T-helper 2 cell treated with Interferon-gamma antibody and Interleukin-4, amounts not matched to agents 5 μg/mL and 100 μg/mL, for 36 hours (primary cell): Measurements from ENCODE around the gene DGUOK.

Experiments
- DNase-seq: peaks from one replicate; pipeline ENCODE4 v3.0.0; 2021; ENCODE audit warnings: low spot score
- H3K27ac Mint-ChIP-seq: one replicate; pipeline ENCODE4 v1.8.0; 2021; ENCODE audit warnings: mild to moderate bottlenecking, mixed read lengths
- H3K27me3 Mint-ChIP-seq: one replicate; pipeline ENCODE4 v1.8.0; 2021; ENCODE audit warnings: low read depth, mixed read lengths
- H3K36me3 Mint-ChIP-seq: one replicate; pipeline ENCODE4 v1.8.0; 2021; ENCODE audit warnings: low read depth, mixed read lengths
- H3K4me1 Mint-ChIP-seq: one replicate; pipeline ENCODE4 v1.8.0; 2021; ENCODE audit warnings: low read depth, mixed read lengths
- H3K4me3 Mint-ChIP-seq: one replicate; pipeline ENCODE4 v1.8.0; 2022; ENCODE audit warnings: mild to moderate bottlenecking, moderate library complexity, mixed read lengths
- H3K9me3 Mint-ChIP-seq: one replicate; pipeline ENCODE4 v1.8.0; 2021; ENCODE audit warnings: mixed read lengths

DGUOK gene

DNA sequence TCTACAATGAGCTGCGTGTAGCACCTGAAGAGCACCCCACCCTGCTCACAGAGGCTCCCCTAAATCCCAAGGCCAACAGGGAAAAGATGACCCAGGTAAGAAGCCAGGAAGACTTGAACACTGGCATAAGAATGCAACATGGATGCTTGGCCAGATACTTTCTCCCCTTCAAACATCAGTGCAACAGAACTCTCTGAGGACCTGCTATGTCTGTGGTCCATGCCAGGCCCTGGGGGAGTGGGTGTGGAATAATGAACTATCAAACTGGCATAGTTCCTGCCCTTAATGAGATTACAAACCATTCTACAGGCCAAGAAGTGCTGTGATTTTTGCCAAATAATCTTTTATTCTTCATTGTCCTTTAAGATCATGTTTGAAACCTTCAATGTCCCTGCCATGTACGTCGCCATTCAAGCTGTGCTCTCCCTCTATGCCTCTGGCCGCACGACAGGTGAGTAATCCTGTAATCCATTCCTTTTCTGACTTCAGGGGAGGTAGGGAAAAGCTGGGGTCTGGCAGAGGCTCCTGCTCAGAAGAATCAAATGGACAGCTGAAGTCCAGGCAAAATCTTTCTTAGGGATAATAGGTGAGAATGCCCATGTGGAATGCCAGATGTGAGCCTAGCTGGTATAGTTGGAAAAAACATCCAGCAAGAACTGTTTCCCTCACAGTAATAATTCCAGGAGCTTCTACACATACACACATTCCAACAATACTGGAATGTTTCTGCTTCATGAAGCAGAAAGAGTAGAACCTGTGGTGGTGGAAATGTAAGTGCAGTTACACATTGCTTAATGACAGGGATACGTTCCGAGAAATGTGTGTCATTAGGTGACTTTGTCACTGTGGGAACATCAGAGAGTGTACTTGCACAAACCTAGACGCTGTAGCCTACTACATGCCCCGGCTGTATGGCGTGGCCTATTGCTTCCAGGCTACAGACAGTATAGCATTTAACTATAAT is 17.7 kb upstream of the DGUOK start:
- no peaks in the 10 kb centered on the region for H3K36me3 Mint-ChIP-seq
- no peaks in the 10 kb centered on the region for H3K27me3 Mint-ChIP-seq
- H3K4me1 Mint-ChIP-seq = peaks cover 4% of the 10 kb centered on the region
- no peak for DNase-seq
- H3K27ac Mint-ChIP-seq = no peak overlapping the region
- H3K4me3 Mint-ChIP-seq = no peak overlapping the region
- no peaks in the 10 kb centered on the region for H3K9me3 Mint-ChIP-seq

DNA sequence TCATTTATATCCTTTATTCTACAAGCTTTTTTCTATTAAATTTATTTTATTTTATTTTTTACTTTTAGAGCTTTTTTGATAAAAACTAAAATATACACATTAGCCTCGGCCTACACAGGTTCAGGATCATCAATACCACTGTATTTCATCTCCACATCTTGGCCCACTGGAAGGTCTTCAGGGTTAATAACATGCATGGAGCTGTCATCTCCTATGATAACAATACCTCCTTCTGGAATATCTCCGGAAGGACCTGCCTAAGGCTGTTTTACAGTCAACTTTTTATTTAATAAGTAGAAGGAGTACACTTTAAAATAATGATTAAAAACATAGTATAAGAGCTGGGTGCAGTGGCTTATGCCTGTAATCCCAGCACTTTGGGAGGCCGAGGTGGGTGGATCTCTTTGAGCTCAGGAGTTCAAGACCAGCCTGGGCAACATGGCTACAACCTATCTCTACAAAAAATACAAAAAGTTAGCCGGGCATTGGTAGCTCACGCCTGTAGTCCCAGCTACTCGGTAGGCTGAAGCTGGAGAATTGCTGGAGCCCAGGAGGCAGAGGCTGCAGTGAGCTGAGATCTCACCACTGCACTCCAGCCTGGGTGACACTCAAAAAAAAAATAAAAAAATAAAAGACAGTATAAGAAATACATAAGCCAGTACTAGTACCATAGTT is 15.7 kb upstream of the DGUOK start:
- Mint-ChIP-seq H3K36me3 (no peaks in the 10 kb centered on the region), H3K4me3 (no peak overlapping the region), H3K4me1 (peaks cover 11% of the 10 kb centered on the region), H3K27ac (no peak overlapping the region), H3K9me3 (no peaks in the 10 kb centered on the region), H3K27me3 (no peaks in the 10 kb centered on the region)
- DNase-seq = no peak

DNA sequence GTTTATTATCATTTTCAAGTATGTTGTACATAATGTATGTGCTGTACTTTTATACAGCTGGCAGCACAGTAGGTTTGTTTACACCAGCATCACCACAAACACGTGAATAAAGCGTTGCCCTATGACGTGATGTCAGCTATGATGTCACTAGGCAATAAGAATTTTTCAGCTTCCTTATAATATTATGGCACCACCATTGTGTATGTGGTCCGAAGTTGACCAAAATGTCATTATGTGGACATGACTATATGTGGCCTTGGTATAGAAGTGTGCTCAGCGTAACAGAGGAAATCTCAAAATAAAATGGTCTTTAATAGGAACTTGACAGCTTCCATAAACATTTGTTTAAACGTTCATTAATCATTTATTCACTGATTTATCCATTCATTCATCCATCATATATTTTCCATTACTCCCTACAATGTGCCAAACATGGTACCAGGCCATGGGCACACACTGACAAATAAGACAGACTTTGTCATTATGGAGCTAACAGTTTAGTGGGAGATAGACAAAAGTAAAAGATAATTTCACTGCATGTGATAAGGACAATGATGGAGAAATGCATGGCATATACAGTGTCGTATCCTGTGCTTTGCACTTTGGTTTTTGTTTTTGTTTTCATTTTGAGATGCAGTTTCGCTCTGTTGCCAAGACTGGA is 15.0 kb upstream of the DGUOK start:
- H3K4me1 Mint-ChIP-seq = peaks cover 11% of the 10 kb centered on the region

DNA sequence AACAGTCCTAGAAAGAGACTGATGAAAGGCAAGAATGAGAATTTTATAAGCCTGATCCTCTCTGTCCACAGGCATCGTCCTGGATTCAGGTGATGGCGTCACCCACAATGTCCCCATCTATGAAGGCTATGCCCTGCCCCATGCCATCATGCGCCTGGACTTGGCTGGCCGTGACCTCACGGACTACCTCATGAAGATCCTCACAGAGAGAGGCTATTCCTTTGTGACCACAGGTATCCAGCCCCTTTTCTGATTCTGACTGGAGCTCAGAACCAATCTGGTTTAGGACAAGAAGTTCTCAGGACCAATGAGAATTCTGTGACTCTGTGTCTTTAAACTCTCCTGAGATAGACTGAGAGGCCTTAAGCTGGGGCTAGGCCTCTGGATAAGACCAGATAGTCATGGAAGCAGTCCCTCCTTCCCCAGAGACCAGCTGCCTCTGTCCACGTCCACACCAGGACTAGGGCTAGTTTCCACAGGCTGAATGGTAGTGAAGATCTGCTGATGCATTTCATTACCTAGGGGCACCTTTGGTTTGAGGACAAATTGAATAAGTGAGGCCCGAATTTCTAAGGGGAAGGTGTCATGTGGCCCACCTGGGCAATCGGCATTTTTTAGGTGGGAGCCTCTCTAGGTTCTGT is 13.1 kb upstream of the DGUOK start:
- no peaks in the 10 kb centered on the region for H3K27me3 Mint-ChIP-seq
- H3K4me3 Mint-ChIP-seq = no peak overlapping the region
- H3K27ac Mint-ChIP-seq = no peak overlapping the region
- no peak for DNase-seq
- H3K9me3 Mint-ChIP-seq = no peaks in the 10 kb centered on the region
- no peaks in the 10 kb centered on the region for H3K36me3 Mint-ChIP-seq
- H3K4me1 Mint-ChIP-seq = peaks cover 7% of the 10 kb centered on the region

More for the DNA sequence above, 15.0 kb upstream of the DGUOK start:
- H3K27me3 Mint-ChIP-seq = no peaks in the 10 kb centered on the region
- H3K9me3 Mint-ChIP-seq = no peaks in the 10 kb centered on the region
- no peak overlapping the region for H3K27ac Mint-ChIP-seq
- H3K36me3 Mint-ChIP-seq = no peaks in the 10 kb centered on the region
- no peak overlapping the region for H3K4me3 Mint-ChIP-seq
- DNase-seq = no peak

DNA sequence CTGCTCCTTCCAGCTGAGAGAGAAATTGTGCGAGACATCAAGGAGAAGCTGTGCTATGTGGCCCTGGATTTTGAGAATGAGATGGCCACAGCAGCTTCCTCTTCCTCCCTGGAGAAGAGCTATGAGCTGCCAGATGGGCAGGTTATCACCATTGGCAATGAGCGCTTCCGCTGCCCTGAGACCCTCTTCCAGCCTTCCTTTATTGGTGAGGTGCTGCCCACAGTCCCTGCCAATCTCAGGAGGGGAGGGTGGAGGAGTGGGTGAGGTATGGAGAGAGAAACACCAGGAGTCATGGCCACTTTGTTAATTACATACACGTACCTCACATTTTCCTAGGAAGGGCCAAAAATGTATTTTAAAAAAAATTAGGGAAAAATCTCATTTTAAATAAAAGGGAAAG is 12.0 kb upstream of the DGUOK start:
- DNase-seq = no peak
- Mint-ChIP-seq H3K4me1 (peaks cover 7% of the 10 kb centered on the region), H3K36me3 (no peaks in the 10 kb centered on the region), H3K9me3 (no peaks in the 10 kb centered on the region), H3K4me3 (no peak overlapping the region), H3K27ac (no peak overlapping the region), H3K27me3 (no peaks in the 10 kb centered on the region)

DNA sequence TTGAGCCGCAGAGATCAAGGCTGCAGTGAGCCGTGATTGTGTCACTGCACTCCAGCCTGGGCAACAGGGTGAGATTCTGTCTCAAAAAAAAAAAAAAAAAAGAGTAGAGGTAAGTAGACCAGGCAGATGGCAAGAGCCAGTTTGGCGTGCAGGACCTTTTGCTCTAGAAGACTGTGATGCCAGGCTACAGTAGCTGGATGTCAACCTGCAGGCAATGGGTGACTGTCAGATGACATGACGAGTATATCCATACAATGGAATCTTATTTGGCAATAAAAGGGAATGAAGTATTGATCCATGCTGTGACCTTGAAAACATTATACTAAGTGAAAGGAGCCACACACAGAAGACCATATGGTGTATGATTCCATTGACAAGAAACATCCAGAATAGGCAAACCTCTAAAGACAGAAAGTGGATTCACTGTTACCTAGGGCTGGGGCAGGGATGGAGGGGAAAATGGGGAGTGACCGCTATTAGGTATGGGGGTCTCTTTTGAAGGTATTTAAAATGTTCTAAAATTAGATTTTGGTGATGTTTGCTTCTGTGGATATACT is 11.2 kb upstream of the DGUOK start:
- Mint-ChIP-seq H3K4me1 (peaks cover 7% of the 10 kb centered on the region), H3K4me3 (no peak overlapping the region), H3K27ac (no peak overlapping the region), H3K27me3 (peaks cover 1% of the 10 kb centered on the region), H3K36me3 (no peaks in the 10 kb centered on the region), H3K9me3 (no peaks in the 10 kb centered on the region)
- DNase-seq = no peak

DNA sequence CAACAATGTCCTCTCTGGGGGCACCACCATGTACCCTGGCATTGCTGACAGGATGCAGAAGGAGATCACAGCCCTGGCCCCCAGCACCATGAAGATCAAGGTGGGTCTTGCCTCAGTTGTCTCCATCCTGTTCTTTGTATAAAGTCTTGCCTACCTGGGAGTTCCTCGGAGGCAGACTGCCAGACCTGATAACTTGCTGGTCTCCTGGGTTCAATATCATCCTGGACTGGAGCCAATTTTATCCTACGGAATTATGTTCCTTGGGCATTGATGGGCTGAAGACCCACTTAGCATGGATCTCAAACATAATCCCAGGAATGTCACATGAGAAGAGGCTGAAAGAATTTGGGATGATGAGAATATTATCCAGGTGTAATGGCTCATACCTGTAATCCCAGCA is 10.0 kb upstream of the DGUOK start:
- peaks cover 2% of the 10 kb centered on the region for H3K27me3 Mint-ChIP-seq
- no peaks in the 10 kb centered on the region for H3K36me3 Mint-ChIP-seq
- no peak overlapping the region for H3K4me3 Mint-ChIP-seq
- H3K9me3 Mint-ChIP-seq = no peaks in the 10 kb centered on the region
- DNase-seq = no peak
- peaks cover 8% of the 10 kb centered on the region for H3K4me1 Mint-ChIP-seq
- H3K27ac Mint-ChIP-seq = no peak overlapping the region

DNA sequence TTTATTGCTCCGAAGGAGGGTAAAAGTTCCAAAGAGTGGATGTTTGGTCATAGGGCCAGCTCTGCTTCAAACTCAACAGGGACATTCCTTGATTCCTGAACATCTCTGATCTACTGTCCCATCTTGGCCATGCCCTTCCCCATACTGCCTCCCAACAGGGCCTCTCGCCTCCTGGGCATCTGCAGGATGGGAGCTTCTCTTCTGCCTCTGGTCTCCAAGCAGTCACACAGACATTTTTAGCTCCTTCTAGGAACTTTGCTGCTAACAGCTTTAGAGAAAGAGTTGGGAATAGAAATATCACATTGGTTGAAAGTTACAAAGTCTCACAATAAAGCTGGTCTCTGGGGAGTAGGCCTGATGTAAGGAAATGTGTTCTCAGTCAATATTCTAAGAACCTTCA is 9.4 kb upstream of the DGUOK start:
- Mint-ChIP-seq H3K9me3 (no peaks in the 10 kb centered on the region), H3K27me3 (peaks cover 2% of the 10 kb centered on the region), H3K4me1 (peaks cover 9% of the 10 kb centered on the region), H3K27ac (no peak overlapping the region), H3K4me3 (no peak overlapping the region), H3K36me3 (no peaks in the 10 kb centered on the region)
- no peak for DNase-seq

DNA sequence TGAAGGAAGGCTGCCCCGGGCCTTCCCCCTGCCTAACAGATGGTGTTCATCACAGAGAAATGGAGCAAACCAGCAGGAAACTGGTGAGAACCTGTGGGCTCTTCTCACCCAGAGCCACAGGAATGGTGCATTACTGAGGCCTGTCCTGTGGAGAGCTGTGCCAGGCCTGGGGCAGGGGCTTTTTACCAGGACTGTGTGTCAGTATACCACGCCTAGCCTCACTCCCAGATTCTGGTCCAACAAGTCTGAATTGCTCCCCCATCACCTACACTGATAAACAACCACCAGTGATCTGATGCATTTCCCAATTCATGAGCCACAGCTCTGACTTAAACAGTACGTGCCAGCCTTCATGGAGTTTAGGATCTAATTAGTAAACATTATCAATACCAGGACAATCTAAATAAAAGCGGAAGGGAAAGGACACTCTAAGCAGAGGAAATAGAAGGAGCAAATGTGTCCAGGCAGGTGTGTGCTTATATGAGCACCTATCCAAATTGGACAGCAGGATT is 8.9 kb upstream of the DGUOK start:
- Mint-ChIP-seq H3K36me3 (no peaks in the 10 kb centered on the region), H3K4me3 (no peak overlapping the region), H3K9me3 (no peaks in the 10 kb centered on the region), H3K27me3 (peaks cover 2% of the 10 kb centered on the region), H3K27ac (no peak overlapping the region), H3K4me1 (peaks cover 12% of the 10 kb centered on the region)
- no peak for DNase-seq

DNA sequence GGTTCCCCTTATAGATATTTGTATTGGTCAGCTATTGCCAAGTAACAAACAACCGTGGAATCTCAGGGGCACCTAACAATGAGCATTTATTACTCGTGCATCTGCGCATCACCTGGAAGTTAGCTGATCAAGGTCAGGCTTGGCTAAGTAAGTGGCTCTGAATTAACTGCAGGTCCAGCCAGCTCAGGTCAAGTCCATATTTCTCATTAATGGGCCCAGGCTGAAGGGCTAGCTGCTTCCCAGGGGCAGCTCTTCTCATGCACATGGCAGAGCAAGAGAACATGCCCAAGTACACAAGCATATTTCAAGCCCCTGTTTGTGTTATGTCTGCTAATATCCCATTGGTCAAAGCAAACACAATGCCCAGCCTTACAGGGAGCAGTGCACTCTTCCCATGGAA is 7.8 kb upstream of the DGUOK start:
- Mint-ChIP-seq H3K4me1 (peaks cover 20% of the 10 kb centered on the region), H3K27me3 (peaks cover 2% of the 10 kb centered on the region), H3K27ac (no peak overlapping the region), H3K36me3 (no peaks in the 10 kb centered on the region), H3K9me3 (no peaks in the 10 kb centered on the region), H3K4me3 (no peak overlapping the region)
- no peak for DNase-seq

DNA sequence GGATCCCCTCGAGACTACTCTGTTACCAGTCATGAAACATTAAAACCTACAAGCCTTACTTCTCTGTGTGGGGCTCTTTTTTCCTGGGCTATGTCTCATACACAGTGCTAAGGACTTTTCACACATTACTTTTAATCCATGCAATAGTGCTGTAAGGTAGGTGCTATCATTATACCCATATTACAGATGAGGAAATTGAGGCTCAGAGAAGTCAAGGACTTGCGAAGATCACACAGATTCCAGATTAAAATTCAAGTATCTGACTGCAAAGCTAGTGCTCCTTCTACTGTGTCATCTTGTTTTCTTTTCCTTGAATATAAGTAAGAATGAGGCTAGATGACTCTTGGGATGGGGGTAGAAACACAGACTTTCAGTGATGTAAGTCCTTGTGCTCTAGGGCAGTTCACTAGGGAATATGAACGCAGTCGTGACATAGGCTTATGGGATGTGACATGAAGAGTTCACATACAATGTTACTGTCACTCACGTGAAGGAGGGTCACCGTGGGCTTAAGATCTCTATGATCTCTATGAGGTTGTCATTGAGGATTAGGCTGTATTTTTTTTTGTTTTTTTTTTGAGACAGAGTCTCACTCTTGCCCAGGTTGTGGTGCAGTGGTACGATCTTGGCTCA is 7.0 kb upstream of the DGUOK start:
- Mint-ChIP-seq H3K4me3 (no peak overlapping the region), H3K9me3 (no peaks in the 10 kb centered on the region), H3K27ac (no peak overlapping the region), H3K36me3 (no peaks in the 10 kb centered on the region), H3K27me3 (peaks cover 2% of the 10 kb centered on the region), H3K4me1 (peaks cover 19% of the 10 kb centered on the region)
- DNase-seq = no peak

DNA sequence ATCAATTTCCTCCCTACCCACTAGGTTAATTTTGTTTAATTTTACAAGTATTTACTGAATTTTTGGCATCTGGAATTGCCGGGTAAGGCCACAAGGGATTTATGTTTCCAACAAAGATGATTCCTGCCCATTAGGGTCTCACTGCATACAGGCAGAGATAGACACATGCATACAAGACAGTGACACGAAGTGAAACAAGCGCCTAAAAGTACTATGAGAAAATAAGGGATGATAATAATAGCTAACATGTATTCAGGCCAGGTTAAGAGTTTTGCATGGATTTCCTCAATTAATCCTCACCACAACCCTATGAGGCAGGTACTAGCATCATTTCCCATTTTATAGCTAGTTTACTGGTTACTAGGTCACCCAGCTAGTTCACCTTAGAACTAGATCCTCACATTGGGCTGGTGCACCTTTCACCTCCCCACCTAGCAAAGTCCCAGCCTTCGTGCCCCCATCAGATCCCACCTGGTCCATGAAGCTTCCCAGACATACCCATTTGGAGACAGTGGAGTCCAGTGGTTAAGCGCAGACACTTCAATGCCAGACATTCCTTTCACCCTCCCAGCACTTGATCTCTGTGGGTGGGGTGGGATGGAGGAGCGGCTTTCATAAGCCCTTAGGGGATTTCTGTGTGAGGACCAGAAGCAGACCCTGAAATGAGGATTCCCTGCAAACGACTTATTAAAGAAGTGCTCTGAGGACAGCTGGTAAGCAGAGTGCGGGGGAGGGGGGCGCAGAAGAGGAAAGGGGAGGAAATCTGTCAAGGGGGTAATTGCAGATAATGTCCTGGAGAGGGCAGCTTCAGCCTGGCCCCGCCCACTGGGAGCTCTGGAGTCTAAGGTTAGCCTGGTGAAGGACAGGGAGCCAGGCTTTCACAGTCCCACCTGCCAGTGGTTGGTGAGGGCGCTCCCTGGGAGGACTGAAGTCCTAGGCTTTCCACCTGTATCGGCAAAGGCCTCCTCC is 5.8 kb upstream of the DGUOK start:
- Mint-ChIP-seq H3K27me3 (peaks cover 2% of the 10 kb centered on the region), H3K4me3 (no peak overlapping the region), H3K4me1 (peaks cover 14% of the 10 kb centered on the region), H3K36me3 (no peaks in the 10 kb centered on the region), H3K27ac (no peak overlapping the region), H3K9me3 (no peaks in the 10 kb centered on the region)
- no peak for DNase-seq
